ENCODE measurements around the gene TPST2. TPM values are rescaled to one million over a fixed set of nuclear protein-coding genes. Genes with fewer than 3 reads are reported as not detected.

The TPST2 gene
- total and polyA plus RNA-seq, 9 of the 15 experiments (the other 6 are each of a cell fraction or from before 2014, with no cell fraction given) = 14.2 to 123 (median 60.1) TPM

DNA sequence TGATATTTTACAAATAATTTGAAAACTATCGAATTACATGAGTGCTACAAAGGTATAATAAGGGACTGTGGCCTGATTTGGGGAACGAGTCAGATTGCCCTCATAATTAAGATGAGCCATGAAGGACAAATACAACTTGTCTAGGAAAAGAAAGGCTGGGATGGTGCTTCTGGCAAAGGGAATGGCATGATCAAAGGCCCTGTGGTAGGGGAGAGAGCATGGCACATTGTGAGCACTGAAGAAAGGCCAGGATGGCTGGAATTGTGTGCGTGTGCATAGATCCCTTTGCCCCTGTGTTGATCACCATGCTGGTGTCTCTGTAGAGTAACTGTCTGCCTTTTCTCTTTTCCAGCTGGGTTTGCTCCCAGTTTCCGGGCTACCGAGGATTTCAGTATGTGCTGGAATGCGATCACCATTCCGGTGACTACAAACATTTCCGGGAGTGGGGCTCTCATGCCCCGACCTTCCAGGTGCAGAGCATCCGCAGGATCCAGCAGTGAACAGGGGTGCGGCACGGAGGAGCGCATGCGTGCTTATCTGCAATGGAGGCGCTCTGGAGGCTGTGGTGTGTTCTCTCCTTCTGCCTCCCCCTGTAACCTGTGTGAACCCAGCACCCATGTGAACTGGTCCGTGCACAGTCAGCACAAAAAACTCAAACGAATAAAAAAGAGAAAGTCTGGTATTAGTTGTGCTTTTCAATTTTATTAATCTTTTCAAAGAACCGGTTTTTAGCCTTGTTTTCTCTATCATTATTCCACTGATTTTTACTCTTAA is 40.2 kb upstream of the TPST2 start (continued):
- no peak for TF ChIP-seq ZNF23 (CRISPR knock-in tag; IDR thresholded peaks at IDR 0.05)
- no peak for TF ChIP-seq ARID1B (IDR thresholded peaks at IDR 0.05)
- TF ChIP-seq RBFOX2 (IDR thresholded peaks at IDR 0.05; ENCODE audit: low read depth, low read length) = 0 out of 2 replicates have a peak, but pooled peaks have one; percentile 29
- TF ChIP-seq ATF7 (IDR thresholded peaks at IDR 0.05) = no peak
- peak; percentile 70 for TF ChIP-seq MAFG (tag; conservative IDR thresholded peaks at IDR 0.05)
- no peak for TF ChIP-seq HEY1 (CRISPR knock-in tag; IDR thresholded peaks at IDR 0.05; ENCODE audit: borderline replicate concordance)
- no peak for TF ChIP-seq HMBOX1 (IDR thresholded peaks at IDR 0.05)
- no peak for TF ChIP-seq ZNF143 (CRISPR knock-in tag; IDR thresholded peaks at IDR 0.05)
- TF ChIP-seq CCAR2 (IDR thresholded peaks at IDR 0.05; ENCODE audit: low read depth, low read length) = no peak
- peak; percentile 68 for TF ChIP-seq DMBX1 (CRISPR knock-in tag; IDR thresholded peaks at IDR 0.05; ENCODE audit: borderline replicate concordance)
- TF ChIP-seq, protein P1, sequence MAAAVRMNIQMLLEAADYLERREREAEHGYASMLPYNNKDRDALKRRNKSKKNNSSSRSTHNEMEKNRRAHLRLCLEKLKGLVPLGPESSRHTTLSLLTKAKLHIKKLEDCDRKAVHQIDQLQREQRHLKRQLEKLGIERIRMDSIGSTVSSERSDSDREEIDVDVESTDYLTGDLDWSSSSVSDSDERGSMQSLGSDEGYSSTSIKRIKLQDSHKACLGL (CRISPR knock-in tag; IDR thresholded peaks at IDR 0.05; ENCODE audit: borderline replicate concordance, poor library complexity, severe bottlenecking) = no peak
- TF ChIP-seq MAFF (IDR thresholded peaks at IDR 0.05; ENCODE audit: low read length) = peak; percentile 75
- TF ChIP-seq CBFA2T3 (IDR thresholded peaks at IDR 0.05) = 0 out of 2 replicates have a peak, but pooled peaks have one; percentile 12
- TF ChIP-seq SMARCA4 (IDR thresholded peaks at IDR 0.05) = no peak
- TF ChIP-seq CEBPG (CRISPR knock-in tag; IDR thresholded peaks at IDR 0.05) = no peak
- no peak for TF ChIP-seq CEBPG (tag; conservative IDR thresholded peaks at IDR 0.05 in 1 of 2, IDR thresholded peaks at IDR 0.05 in 1 of 2)
- TF ChIP-seq RBM25 (IDR thresholded peaks at IDR 0.05; ENCODE audit: low read depth, low read length, severe bottlenecking) = peak; percentile 93
